Stimulated activated CD8-positive, alpha-beta memory T cell treated with anti-CD3 and anti-CD28 coated beads, Interleukin-2, amount 100 ng/mL, for 48 hours (primary cell): Measurements from ENCODE around the gene GSTO1.
"Not testable (repeated sequence)": the region's sequence is repeated elsewhere in the genome, so short reads cannot be mapped to it uniquely, and the experiment has no call there.

Source experiments
- DNase-seq, 2 donors: peaks; one replicate each; pipeline ENCODE4 v3.0.0-alpha.2; 2020; ENCODE audit warnings: low read depth in 2 of 2

GSTO1 gene

GRCh38 chr10:104254493-104255310, at the start of gene GSTO1:
GSTO1 (plus strand) TSS chr10:104254892; CDS start chr10:104254929, 37 bp downstream.
- peak; percentile 45 to 47 for DNase-seq

GRCh38 chr10:104208730-104209129, 46.0 kb upstream of the GSTO1 start:
- DNase-seq = no peak

GRCh38 chr10:104209575-104210198, 45.0 kb upstream of the GSTO1 start:
- no peak for DNase-seq

GRCh38 chr10:104216631-104217030, 38.1 kb upstream of the GSTO1 start:
- DNase-seq = no peak

DNA sequence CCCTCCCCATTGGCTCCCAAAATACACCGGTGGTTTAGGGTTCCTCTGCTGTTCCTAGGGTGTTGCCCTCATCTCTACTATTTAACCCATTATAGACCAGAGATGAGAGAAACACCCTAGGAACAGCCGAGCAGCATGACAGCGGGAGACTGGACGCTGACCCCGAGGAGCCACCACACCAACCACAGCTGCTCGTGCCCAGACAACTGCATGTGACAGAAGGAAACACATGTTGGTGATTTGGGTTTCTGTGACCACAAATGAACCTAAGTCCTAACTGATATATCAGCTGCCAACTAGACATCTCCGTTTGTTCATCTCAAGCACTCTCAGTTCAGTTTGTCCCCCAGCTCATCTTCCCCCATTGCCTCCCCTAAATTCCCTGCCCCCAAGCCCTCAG, 35.9 kb upstream of the GSTO1 start:
- DNase-seq = no peak

DNA sequence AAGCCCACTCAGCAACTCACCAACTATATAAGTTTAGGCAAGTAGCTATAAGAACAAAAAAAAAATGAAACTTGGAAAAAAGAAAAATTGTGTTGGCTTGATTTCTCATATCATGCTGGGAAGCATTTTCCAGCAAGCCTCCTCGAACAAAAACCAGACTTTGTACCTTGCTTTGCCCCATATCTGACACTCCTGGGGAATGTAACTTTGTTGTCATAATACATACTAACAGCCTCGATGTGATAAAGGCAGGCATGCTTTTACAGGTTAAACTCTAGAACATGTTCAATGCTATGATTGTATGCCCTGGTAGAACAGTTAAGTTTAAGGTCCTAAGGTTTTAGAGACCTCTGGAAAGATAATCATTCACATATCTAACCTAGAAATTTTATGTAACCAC, 34.2 kb upstream of the GSTO1 start:
- no peak for DNase-seq

DNA sequence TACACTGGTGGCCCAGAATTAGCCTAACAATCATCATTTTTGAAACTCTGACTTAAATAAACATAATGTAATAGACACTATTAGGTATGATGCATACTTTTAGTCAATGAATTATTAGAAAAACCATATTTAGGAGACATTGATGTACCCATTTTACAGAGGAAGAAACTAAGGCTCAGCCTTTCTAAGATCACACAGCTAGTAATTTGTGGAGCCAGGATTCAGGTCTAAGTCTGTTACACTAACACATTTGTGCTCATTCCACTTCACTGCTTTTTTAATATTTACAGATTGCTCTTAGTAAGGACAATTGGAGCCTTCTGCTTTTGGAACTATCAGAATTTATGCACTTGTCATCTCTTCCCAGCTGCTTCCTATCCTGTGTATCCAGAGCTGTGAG, 31.4 kb upstream of the GSTO1 start:
- no peak for DNase-seq

DNA sequence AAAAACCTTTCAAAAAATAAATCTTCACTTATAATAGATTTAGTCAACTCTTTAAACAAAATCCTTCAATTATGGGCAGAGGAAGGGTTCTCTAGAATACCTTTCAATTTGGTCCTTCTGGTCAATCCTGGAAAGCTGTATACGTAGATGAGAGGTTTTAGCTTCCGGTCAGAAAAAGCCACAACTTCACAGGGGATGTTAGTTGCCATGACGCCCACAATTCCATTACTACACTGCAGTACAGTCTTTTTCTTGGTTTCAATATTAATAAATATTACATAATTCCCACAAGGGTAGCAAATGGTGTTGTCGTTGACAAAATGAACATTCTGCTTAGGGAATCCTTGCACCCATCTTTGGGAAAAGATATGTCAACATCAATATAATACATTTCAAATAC, 24.2 kb upstream of the GSTO1 start:
- DNase-seq = no peak

GRCh38 chr10:104231784-104232612, 22.7 kb upstream of the GSTO1 start, which contains the start of gene CFAP43:
CFAP43 (minus strand) TSS chr10:104232364; CDS start chr10:104232246, 118 bp downstream.
- DNase-seq = peak; percentile 94 to 99

- DNase-seq = no peak
Measured at GRCh38 chr10:104232613-104233102, 22.0 kb upstream of the GSTO1 start.

DNA sequence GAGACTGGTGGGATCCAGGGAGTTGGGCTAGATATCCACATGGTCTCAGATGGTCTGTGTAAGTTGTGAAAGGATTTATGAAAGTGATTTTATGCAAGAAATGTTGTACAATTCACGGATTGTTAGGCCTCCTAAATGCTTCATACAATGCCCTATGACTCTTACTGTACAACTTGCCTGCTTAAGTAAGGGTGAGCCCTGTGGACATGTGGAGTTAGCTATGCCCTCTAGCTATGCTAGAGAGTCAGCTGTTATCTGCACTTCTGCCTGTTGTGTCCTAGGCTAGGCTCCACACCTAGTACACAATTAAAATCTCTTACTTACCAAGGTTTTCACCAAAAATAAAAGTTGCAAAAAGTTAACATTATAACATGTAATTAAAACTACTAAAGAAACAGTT, 20.9 kb upstream of the GSTO1 start:
- DNase-seq = no peak

DNA sequence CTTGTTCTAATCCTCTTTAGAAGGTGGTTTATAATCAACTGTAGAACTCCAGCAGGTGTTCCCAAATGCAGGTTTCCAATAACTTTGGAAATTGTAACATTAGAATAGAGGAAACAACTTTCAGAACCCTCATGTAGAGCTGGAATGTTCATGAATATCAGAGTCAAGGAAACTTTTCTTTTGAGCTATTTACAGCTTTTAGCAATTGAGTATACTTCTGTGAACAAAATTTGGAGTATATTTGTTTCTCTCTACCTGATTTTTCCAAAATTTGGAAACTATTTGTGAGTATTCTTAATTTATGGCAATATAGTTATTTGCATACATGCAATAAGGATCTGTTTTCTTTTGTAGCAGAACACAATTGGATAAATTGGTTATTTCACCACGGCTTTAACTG, 19.8 kb upstream of the GSTO1 start:
- no peak for DNase-seq

DNA sequence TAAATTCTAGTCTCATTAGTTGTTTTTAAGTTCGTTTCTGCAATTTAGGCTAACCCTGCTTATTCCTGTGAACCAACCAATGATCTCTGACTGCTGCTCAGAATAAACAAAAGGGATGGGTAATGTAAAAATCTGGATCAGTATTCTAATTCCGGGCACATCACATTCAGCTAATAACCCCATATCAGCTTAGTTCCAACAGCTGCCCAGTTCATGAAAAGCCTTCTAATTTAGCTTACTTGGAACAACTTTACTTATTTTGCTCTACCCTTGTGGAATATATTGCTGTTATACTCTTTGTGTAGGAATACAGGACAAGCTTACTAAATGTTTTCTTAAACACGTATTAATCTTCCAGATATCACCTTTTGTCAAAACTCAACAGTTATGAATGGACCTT, 18.9 kb upstream of the GSTO1 start:
- DNase-seq = no peak

GRCh38 chr10:104240078-104240477, 14.6 kb upstream of the GSTO1 start:
- no peak for DNase-seq

DNA sequence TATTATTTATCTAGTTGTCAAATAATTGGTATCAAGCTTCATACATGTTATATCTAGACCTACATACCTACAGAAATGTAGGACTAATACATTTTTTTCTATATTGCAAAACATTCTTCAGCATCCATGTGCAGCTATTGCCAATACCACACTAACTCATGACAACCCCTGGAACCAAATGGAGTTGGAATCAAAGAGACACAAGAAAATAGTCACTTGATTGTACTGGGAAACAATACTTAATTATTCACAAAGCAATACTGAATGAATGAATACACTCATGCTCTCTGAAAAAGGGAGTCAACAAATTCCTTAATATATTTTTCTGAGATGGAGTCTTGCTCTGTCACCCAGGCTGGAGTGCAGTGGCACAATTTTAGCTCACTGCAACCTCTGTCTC, 12.1 kb upstream of the GSTO1 start:
- no peak for DNase-seq

GRCh38 chr10:104243009-104243408, 11.7 kb upstream of the GSTO1 start:
- DNase-seq = not testable (repeated sequence)

- DNase-seq = no peak
Measured at GRCh38 chr10:104243512-104243911, 11.2 kb upstream of the GSTO1 start.

GRCh38 chr10:104245066-104245632, 9.5 kb upstream of the GSTO1 start:
- DNase-seq = no peak

DNA sequence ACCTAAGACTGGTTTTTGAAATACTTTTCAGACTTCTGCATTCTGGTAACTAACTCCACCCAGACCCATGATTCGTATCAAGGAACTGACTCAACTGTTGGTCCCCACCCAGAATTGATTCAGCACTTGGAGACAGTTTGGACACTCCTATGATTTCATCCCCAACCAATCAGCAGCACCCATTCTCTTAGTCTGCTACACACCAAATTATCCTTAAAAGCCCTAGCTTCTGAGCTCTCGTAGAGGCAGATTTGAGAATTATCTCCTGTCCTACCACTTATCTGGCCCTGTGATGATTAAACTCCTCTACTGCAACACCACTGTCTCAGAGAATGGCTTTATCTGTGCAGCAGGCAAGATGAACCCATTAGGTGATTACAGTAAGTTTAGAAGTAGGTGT, 7.7 kb upstream of the GSTO1 start:
- DNase-seq = no peak

GRCh38 chr10:104247513-104248146, 7.1 kb upstream of the GSTO1 start:
- DNase-seq = no peak

- DNase-seq = not testable (repeated sequence)
Measured at GRCh38 chr10:104248931-104249330, 5.8 kb upstream of the GSTO1 start.
